ENCODE measurements around the gene PLG. TPM values are rescaled to one million over a fixed set of nuclear protein-coding genes. Genes with fewer than 3 reads are reported as not detected.
"Not testable (repeated sequence)": the region's sequence is repeated elsewhere in the genome, so short reads cannot be mapped to it uniquely, and the experiment has no call there.

Gene PLG
- total RNA-seq, 1 experiment from 2014 or later, result not detected

DNA sequence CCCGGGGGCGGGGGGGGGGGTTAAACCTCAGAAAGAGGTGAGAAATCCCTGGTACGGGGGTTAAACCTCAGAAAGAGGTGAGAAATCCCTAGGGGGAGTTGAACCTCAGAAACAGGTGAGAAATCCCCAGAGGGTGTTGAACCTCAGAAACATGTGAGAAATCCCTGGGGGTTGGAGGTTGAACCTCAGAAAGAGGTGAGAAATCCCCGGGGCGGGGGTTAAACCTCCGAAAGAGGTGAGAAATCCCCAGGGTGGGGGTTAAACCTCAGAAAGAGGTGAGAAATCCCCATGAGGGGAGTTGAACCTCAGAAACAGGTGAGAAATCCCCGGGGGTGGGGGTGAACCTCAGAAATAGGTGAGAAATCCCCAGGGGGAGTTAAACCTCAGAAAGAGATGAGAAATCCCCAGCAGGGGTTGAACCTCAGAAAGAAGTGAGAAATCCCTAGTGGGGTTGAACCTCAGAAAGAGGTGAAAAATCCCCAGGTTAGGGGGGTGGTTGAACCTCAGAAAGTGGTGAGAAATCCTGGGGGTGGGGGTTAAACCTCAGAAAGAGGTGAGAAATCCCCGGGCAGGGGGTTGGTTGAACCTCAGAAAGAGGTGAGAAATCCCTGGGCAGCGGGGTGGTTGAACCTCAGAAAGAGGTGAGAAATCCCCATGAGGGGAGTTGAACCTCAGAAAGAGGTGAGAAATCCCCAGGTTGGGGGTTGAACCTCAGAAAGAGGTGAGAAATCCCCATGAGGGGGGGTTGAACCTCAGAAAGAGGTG is 87.4 kb downstream of the PLG start:
- no peaks in the 10 kb centered on the region for H3K36me3 ChIP-seq
- no peaks in the 10 kb centered on the region for H3K9me3 ChIP-seq
- DNase-seq, result no peak
- no peaks in the 10 kb centered on the region for H3K27me3 ChIP-seq
- H3K4me3 ChIP-seq, result no peak overlapping the region

DNA sequence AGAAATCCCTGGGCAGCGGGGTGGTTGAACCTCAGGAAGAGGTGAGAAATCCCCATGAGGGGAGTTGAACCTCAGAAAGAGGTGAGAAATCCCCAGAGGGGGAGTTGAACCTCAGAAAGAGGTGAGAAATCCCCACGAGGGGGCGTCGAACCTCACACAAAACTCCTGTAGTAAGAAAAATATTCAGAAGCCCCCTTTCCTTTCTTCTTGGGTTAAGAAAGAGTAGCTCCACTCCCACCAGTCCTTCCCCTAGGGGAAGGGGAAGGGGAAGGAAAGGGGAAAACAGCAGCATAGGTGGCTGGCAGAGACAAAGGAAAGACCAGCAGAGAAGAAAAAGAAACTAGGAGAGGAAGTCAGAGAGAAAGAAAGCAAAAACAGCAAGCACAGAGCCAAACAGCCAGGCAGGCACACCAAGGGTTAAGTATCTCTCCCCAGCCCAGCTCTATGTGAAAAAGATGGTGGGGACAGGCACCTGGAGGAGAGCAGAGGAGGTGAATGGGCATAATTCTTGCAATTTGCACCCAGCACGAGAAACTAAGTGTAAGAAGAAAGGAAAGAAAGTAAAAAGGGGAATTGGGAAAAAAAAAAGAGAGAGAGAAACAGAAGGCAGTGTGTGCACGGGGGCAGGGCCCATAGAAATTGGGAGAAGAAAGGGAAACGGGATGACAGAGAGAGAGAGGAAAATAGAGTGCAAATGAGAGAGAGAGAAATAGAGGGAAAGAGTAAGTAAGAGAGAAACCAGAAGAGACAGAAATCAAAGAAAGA is 88.2 kb downstream of the PLG start:
- H3K9me3 ChIP-seq, result no peaks in the 10 kb centered on the region
- H3K36me3 ChIP-seq, result no peaks in the 10 kb centered on the region
- H3K27me3 ChIP-seq, result no peaks in the 10 kb centered on the region
- DNase-seq, result no peak
- H3K4me3 ChIP-seq, result no peak overlapping the region

DNA sequence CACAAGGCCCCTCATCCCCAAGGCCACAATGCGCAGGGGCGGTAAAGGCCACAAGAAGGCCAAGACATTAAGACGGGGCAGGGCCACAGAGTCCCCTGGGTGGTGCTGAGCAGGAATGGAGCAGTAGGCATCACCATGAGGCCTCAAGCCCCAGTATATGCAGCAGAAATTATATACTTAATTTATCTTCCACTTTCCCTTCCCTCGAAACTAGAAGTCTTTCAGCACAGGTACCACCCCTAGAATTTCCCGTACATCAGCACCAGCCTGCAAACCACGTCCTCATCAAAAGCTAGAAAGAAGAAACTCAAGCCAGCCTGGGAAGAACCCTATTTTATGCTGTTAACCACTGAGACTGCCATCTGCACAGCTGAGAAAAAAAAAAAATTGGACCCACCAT is 89.4 kb downstream of the PLG start:
- no peaks in the 10 kb centered on the region for H3K36me3 ChIP-seq
- no peaks in the 10 kb centered on the region for H3K9me3 ChIP-seq
- H3K4me3 ChIP-seq, result no peak overlapping the region
- DNase-seq, result no peak
- H3K27me3 ChIP-seq, result no peaks in the 10 kb centered on the region

- no peak for DNase-seq
- no peaks in the 10 kb centered on the region for H3K9me3 ChIP-seq
- H3K36me3 ChIP-seq, result no peaks in the 10 kb centered on the region
- H3K4me3 ChIP-seq, result no peak overlapping the region
- no peaks in the 10 kb centered on the region for H3K27me3 ChIP-seq
Measured at GRCh38 chr6:160791981-160792418, 90.0 kb downstream of the PLG start.

- peak; percentile 86 for DNase-seq
- Histone ChIP-seq H3K27me3 (no peaks in the 10 kb centered on the region), H3K4me3 (no peak overlapping the region), H3K9me3 (no peaks in the 10 kb centered on the region), H3K36me3 (no peaks in the 10 kb centered on the region)
Measured at GRCh38 chr6:160792708-160793107, 90.7 kb downstream of the PLG start.

DNA sequence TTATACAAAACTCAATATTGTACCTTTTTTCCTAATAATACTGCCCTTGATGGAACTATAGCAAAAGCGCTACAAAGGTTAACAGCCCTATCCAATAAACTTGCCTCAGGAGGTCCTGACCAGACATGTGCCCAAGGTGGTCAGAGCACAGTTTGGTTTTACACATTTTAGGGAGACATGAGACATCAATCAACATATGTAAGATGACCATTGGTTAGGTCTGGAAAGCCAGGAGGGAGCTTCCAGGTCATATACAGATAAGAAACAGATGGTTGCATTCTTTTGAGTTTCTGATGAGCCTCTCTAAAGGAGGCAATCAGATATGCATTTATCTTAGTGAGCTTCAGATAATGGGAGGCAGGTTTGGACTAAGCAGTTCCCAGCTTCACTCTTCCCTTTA is 91.6 kb downstream of the PLG start:
- DNase-seq, result no peak
- Histone ChIP-seq H3K9me3 (no peaks in the 10 kb centered on the region), H3K36me3 (no peaks in the 10 kb centered on the region), H3K4me3 (no peak overlapping the region), H3K27me3 (no peaks in the 10 kb centered on the region)

GRCh38 chr6:160795721-160796120 is 93.7 kb downstream of the PLG start:
- Histone ChIP-seq H3K36me3 (no peaks in the 10 kb centered on the region), H3K4me3 (no peak overlapping the region), H3K9me3 (no peaks in the 10 kb centered on the region), H3K27me3 (no peaks in the 10 kb centered on the region)
- DNase-seq, result peak; percentile 43

DNA sequence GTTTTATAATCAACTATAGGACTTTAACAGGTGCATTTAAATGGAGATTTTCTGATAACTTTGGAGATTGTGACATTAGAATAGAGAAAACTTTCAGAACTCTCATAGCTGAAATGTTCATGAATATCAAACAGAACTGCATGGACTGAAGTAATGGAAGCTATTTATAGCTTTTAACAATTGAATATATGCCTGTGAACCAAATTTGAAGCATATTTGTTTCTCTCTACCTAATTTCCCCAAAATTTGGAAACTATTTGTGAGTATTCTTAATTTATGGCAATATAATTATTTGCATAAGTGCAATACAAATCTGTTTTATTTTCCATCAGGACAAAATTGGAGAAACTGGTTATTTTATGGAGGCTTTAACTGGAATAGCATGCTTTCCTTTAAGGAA is 96.6 kb downstream of the PLG start:
- DNase-seq, result no peak
- H3K36me3 ChIP-seq, result no peaks in the 10 kb centered on the region
- H3K4me3 ChIP-seq, result no peak overlapping the region
- H3K27me3 ChIP-seq, result no peaks in the 10 kb centered on the region
- no peaks in the 10 kb centered on the region for H3K9me3 ChIP-seq

GRCh38 chr6:160799801-160800506 is 97.9 kb downstream of the PLG start:
- Histone ChIP-seq H3K36me3 (no peaks in the 10 kb centered on the region), H3K4me3 (no peak overlapping the region)

DNA sequence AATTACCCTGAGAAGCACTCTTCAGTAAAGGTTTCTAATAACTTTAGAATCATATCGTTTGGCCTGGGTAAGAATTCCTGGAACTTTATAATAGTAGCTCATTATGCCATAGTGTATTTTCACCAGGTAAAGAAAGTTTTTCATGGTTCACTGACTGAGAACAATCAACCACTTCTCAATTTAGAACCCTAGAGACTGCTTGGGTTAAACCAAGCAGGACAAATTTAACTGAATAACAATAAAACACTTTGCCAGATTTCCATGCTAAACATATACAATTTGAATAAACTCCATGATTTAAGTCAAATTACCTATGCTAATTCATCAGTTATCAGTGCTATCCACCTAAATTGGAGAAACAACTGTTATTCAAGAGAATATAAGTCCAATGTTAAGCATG is 99.4 kb downstream of the PLG start:
- Histone ChIP-seq H3K27me3 (no peaks in the 10 kb centered on the region), H3K9me3 (no peaks in the 10 kb centered on the region), H3K36me3 (no peaks in the 10 kb centered on the region), H3K4me3 (no peak overlapping the region)
- no peak for DNase-seq

More at GRCh38 chr6:160799801-160800506, 97.9 kb downstream of the PLG start:
- no peak for DNase-seq
- H3K9me3 ChIP-seq, result no peaks in the 10 kb centered on the region
- no peaks in the 10 kb centered on the region for H3K27me3 ChIP-seq

DNA sequence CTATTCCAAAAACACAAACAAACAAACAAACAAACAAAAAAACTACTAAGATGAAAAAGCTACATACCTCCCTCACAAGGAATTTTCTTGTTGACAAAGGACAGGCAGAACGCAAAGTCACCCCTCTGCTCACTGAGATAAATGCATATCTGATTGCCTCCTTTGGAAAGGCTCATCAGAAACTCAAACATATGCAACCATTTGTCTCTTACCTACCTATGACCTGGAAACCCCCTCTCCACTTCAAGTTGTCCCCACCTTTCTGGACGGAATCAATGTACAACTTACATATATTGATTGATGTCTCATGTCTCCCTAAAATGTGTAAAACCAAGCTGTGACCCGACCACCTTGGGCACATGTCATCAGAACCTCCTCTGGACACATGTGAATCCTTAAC is 100.0 kb downstream of the PLG start:
- not testable (repeated sequence) for H3K36me3 ChIP-seq, DNase-seq, H3K9me3 ChIP-seq, H3K27me3 ChIP-seq, H3K4me3 ChIP-seq

Other genes with a start within 250 kb of the PLG start
- not detected in 2 replicates for gene LPA, start 38.0 kb upstream of the PLG start, total RNA-seq (2014; rRNA removed; shearing (Covaris generic); ENCODE audit: low replicate concordance)